GM18907 (cell line): ENCODE measurements around the gene COTL1.
"Not testable (repeated sequence)": the region's sequence is repeated elsewhere in the genome, so short reads cannot be mapped to it uniquely, and the experiment has no call there.

Experiments used
- ATAC-seq: cut with Tn5 transposase; IDR thresholded peaks from one replicate; pipeline ENCODE4 v1.9.1; 2021; ENCODE audit warnings: mild to moderate bottlenecking, moderate library complexity; ENCODE audit not compliant: unreplicated experiment

Gene COTL1

DNA sequence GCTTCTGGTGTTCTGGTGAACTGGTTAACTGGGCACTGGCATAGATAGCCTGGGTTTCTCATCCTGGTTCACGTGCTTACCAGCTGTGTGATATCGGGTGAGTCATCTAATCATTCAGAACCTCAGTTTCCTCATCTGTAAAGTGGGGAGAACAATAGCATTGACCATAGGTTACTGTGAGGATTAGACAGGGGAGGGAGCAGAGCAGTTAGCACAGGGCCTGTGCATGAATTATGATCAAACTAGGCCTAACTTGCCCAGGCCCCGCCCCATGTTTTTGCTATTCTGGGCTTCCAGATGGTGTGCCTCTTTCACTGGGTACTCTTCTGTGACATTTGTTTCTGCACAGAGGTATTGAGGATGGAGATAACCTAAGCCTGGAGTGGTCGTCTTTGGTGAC is 25.8 kb upstream of the COTL1 start:
- ATAC-seq: no peak

DNA sequence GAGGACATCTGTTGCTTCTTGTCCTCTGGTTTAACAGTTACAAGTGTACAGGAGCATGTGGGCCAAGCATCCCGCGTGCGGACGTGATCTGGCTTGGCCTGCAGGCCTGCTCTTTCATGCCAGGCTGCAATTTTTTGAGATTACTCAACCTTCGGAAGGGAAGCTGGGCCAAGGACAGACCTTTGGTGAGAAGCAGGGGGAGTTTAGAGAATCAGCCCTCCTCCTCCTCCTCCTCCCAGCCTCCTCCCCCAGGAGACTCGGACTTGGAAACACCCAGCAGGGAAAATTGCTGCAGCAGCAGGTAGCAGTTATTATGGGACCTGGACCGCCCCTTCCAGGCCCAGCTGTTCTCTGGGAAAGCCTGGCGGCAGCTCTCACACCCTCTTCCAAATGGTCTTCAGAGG is 25.3 kb upstream of the COTL1 start:
- ATAC-seq: no peak

DNA sequence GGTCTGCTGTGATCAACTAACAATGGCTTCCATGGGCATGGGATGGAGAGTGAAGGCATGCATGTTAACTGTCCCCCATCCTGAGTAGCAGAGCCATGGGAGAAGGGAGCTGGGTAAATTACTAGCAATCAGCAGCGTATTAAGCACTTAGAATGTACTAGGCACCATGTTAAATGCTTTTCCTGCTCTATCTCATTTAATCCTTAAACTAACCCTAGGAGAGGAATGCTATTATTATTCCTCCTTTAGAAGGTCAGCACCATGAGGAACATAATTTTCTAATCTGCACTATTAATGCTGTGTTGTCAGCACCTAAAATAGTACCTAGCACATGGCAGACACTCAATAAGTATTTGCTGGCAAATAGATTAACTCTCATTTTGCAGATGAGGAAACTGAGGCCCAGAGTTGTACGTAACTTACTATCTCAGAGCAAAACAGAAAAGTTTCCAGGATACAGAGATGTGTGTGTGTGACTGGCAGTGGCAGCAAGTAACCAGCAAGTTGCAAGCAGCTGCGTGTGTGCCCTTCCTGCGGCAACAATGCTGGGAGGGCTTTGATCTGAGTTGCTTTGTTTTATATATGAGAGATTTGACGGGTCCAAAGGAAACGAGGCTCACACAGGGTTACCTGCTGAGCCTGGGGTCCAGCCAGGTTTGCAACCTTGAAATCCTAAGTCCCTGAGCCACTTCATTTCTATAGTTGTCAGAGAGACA is 23.9 kb upstream of the COTL1 start:
- no peak for ATAC-seq

DNA sequence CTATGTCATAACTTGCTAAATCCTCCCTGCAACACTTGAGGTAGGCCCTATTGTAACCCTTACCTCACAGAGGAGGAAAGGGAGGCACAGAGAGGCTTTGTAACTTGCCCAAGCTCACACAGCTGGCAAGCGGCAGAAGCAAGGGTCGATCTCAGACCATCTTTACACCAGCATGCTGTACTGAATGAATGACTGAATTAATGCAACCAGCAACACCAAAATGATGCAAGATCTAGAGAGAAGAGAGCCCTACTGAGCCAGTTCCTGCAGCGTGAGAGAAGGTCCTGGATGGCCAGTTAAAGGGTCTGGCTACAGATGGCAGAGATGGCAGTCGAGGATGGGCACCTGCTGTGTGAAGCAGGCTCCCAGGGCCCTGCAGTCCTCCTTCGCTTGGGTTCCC is 22.3 kb upstream of the COTL1 start:
- ATAC-seq: no peak

DNA sequence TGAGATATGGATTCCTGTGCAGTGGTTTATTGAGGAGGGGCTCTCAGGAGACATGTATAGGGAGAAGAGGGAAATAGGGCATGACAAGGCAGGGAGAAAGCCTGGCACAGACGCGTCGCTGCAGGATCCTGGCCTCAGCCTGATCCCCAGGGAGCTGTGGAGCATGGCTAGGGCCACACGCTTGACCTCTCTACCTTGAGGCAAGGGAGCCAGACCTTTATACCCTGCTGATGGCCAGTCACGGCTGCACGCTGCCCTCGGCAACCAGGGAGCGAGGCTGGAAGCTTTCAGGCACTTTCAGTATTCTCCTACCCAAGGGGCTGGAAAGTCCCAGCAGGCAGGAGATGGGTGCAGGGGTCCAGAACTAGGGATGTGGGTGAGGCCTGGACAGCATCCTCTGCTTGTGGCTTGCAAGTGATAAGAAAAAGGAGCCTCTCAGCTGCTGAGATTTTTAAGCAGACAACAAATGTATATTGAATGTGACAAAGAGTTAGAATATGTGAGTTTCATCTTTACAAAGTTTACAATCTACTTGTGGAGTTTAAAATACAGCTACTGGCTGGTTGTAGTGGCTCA is 20.4 kb upstream of the COTL1 start:
- no peak for ATAC-seq

DNA sequence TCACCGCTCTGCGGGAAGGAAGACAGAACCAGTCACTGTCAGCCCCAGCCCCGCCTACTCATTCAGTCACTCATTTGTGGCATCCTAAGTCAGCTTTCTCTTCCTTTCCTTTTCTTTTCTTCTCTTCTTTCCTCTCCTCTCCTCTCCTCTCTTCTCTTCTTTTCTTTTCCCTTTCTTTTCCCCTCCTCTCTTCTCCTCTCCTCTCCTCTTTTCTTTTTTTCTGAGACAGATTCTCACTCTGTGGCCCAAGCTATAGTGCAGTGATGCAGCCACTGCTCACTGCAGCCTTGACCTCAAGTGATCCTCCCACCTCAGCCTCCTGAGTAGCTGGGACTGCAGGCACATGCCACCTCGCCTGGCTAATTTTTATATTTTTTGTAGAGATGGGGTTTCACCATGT is 19.8 kb upstream of the COTL1 start:
- no peak for ATAC-seq

DNA sequence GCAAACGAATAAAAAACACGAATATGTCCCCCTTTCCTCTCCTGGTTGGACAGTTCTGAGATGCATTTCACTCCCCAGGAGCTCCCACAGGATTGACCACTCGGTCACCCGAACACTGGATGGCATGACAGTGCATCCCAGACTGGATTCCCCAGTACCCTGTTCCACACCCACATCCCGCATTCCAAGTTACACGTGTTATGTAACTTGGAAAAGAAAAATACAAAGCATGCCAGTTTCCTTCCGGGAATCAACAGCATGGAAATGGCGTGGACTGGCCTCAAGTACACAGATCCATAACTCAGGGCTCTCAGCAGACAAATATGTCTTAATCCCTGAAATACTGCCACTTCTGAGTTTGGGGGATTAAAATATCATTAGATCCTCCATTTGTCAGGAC is 17.8 kb upstream of the COTL1 start:
- no peak for ATAC-seq

DNA sequence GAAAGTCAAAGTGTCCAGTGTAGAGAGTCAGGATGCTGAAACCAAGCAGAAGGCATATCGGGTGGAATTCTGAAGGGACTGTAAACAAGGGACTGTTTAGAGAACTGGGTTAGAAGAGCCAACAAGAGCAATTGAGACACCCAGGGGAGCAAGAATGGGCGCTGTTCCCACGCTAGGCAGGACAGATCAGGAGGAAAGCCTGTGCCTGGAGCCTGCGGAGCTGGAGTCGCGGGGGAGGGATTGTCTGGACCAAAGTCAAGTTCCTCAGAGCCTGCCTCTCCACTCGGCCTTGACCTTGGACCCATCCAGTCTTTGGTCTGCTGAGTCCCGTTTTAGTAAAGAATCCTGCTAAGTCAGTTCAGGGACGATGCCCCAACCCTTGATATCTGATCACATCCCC is 15.7 kb upstream of the COTL1 start:
- no peak for ATAC-seq

DNA sequence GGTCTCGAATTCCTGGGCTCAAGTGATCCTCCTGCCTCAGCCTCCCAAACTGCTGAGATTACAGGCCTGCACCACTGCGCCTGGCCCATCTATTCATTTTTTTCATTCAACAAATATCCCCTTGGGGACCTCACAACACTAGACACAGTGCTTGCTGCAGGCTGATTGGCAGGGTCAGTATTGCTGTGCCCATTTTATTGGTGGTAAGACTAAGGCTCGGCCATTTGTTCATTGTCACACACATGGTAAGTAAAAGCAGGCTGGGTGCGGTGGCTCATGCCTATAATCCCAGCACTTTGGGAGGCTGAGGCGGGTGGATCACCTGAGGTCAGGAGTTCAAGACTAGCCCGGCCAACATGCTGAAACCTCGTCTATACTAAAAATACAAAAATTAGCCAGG is 15.0 kb upstream of the COTL1 start:
- ATAC-seq: not testable (repeated sequence)

DNA sequence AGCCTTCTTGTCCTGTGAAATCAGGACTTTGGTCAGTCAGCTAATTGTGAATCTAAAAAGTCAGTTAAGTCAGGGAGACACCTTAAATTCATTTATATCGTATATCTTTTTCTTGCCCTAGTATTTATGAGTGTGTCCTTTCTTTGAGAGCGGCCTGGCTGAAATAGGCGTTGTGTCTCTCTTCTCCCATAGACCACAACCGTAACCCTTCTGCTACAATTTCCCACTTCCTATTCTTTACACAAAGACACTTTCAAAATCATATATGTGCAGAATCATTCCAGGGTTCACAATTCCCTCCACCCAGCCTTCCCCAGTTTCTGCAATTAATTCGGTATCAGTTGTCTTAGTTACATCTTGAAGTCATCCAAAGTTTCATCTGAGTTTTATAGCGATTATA is 14.0 kb upstream of the COTL1 start:
- ATAC-seq: no peak

DNA sequence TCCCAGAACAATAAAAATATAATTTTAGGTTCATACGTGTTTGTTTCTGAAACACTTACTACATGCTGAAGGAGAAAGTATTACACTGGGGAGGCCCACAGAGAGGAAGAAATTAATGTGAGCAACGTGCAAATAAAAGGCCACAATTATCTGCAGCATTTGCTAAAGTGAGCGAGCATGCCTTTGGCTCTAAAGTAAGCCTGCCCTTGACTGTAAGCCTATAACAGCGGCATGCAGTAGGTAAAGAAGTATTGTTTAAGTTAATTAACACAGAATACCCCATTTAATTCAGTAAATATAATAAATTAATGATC is 13.2 kb upstream of the COTL1 start:
- ATAC-seq: no peak

DNA sequence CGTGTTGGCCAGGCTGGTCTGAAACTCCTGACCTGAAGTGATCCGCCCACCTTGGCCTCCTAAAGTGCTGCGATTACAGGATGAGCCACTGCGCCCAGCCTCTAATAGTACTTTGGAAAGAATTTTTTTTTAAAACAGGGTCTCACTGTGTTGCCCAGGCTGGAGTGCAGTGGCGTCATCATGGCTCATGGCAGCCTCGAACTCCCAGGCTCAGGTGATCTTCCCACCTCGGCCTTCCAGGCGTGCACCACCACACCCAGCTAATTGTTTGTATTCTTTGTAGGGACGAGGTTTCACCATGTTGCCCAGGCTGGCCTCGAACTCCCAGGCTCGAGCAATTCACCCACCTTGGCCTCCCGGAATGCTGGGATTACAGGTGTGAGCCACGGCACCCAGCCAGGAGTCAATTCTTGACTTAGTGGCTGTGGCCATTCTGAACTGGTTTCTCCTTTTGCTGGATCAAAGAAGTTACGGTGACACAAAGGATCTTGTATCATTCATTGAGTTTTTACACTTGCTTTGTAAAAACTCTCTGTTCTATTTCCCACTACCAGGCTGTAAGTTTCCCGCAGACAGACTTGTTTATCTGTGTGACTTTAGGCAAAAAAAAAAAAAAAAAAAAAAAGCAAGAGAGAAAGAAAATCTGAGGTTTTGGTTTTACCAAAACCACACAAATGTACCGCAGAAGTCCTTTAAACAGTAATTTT is 12.7 kb upstream of the COTL1 start:
- no peak for ATAC-seq

DNA sequence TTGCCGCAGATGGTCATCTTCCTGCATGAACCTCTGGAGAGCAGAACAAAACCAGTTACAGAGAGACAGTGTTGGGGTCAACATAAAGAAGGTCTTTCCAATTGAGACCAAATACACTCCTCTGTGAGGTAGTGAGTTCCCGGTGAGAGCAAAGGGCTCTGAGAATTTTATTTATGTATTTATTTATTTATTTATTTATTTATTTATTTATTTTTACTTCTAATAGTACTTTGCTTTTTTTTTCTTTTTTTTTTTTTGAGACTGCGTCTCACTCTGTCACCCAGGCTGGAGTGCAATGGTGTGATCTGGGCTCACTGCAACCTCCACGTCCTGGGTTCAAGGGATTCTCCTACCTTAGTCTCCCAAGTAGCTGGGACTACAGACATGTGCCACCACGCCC is 12.1 kb upstream of the COTL1 start:
- ATAC-seq: no peak

DNA sequence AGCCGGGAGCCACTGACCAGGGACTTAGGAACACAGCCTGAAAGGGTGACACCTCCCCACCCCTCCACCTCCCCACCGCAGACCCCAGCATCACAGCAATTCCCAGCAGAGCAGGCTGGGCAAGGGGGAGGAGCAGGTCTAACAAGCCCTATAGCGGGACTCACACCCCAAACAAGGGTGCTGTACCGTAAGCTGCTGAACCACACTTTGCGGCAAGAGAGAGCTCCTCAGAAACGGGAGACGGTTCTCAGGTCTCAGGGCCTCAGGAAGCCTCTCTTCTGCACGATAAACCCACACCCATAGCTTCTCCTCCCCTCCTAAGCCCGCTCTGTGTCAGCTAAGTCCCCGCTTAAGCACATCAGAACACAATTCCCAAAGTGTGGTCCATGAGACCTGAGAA is 11.7 kb upstream of the COTL1 start:
- no peak for ATAC-seq

DNA sequence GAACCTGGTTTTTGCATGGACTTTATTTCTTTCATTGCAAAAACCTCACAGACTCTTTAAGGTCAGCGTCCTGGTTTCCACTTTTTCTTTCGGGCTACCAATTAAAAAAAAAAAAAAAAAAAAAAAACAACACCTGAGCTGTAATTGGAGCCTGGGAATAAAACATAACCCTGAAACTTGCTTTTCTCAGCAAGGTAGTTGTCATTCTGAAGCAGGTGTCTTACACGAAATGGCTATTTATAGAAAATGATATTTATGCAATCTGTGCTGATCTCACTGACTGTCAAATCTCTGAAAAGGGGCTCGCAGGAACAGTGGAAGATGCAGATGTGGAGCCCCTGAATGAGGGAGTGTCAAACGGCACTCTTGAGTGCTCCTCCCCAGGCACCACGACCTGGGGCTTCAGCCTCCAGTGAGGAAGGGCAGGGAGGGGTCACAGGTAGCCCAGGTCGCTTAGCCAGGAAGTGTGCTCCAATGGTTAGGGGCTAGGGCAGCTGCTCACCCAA is 10.4 kb upstream of the COTL1 start:
- no peak for ATAC-seq

DNA sequence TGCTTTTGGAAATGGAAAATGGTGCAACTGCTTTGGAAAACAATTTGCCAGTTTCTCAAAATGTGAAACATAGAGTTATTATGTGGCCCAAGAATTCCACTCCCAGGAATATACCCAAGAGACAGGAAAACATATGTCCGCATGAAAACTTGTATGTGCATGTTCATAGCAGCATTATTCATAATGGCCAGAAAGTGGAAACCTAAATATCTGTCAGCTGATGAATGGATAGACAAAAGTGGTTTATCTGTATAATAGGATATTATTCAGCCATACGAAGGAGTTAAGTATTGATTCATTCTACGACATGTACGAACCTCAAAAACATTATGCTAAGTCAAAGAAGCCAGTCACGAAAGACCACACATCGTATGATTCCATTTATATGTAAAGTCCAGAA is 7.7 kb upstream of the COTL1 start:
- ATAC-seq: no peak

DNA sequence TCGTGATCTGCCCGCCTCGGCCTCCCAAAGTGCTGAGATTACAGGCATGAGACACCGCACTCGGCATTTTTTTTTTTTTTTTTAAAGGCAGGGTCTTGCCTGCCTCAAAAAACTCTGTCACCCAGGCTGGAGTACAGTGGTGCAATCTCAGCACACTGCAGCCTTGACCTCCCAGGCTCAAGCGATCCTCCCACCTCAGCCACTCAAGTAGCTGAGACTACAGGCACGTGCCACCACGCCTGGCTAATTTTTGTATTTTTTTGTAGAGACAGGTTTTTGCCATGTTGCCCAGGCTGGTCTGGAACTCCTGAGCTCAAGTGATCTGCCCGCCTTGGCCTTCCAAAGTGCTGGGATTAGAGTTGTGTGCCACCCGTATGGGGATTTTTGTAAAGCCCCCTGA is 3.0 kb upstream of the COTL1 start:
- not testable (repeated sequence) for ATAC-seq

DNA sequence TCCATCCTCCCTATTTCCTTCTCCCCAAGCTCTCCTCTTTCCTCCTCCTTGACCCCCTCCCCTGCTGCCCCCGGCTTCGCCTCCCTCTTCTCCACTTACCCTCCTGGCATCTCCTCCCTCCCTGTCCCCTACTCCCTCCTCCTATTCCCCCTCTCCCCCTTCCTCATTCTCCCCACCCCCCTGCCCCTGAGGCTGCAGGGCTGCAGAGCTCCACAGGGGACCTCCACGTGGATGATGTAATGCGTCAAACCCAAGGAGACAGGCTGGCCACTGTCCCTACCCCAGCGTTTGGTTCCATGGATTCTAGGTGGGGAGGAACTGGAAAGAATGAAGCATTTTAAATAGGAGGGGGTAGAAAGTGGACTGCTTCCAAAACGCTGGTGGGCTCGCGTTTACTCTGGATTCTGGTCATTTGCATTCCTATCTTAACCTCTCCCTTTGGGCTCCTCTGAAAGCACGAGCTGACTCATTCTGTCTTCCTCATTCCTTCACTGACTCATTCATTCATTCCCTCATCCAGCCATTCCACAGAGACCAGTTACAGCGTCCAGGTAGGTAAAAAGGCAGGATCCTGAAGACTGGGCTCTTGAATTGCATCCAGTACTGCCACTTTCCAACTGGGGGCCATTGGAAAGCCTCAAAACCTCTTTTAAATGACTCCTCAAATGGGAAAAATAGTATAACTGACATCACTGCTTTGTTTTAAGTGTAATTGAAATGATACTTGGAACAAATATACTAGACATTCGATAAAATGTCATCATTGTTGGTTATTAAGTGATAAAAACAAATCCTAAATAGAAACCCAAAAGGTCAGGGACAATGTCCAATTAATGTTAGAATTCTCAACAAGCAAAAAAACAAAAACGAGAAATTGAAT is 943 bp upstream of the COTL1 start:
- ATAC-seq: no peak

DNA sequence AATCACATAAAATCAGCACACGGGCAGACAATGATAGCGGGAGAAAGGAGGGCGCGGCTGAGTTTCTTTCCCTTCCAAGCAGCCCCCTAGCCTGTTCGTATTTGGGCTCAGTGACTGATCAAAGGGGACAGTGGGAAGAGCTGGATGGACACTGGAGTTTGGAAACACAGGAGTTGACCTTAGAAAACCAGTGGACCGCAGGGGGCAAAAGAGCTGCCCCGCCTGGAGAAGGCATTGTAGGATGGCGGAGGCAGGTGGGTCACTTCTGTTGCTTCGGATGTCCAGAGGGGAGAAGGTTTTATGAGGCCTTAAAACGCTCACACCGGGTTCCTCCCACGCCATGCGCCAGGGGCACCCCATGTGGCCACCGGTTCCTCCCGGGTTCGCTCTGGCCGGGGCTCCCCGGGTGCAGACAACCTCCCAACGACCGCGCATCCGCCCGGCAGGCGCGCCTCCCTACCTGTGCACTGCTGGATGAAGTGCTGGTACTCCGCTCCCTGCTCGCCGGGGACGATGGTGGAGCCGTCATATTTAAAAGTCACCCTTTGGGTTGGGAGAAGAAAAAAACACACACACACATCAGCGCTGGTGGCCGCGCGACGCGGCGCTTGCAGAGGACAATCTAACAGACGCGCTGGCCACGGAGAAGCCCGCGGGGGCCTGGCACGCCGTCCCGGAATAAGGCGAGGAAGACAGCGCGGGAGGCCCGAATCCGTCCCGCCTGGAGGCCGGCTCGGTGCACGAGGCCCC is 662 bp downstream of the COTL1 start:
- ATAC-seq: peak; percentile 37

DNA sequence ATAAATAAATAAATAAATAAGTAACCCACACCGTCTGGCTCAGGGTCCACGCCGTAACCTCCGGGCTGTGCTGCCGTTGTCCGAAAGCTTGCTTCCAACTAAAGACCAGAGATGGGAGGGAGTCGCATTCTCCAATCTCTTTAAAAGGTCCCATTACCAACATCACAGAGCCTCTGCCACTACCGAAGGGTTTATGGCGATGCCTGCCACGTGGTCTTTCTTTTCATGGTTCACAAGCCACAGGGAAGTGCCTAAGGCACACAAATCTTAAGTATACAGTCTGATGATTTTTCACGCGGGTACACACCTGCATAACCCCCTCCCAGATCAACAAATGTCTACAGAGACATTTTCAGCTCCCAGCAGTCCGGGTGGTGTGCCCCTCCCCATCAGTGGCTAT is 1.4 kb downstream of the COTL1 start:
- no peak for ATAC-seq
